Endothelial cell of umbilical vein (primary cell): ENCODE measurements around the gene NEB.

ENCODE experiments used
- EZH2 ChIP-seq: IDR thresholded peaks from 2 replicates; pipeline ENCODE4 v1.6.1; 2012; ENCODE audit warnings: borderline replicate concordance, low read depth, mild to moderate bottlenecking, moderate library complexity, low read length, inconsistent platforms; ENCODE audit not compliant: severe bottlenecking
- FOS ChIP-seq: IDR thresholded peaks from 2 replicates; pipeline ENCODE4 v1.6.1; 2011; ENCODE audit warnings: mild to moderate bottlenecking, low read length, moderate library complexity, borderline replicate concordance; ENCODE audit not compliant: insufficient read depth
- GATA2 ChIP-seq: IDR thresholded peaks from 2 replicates; pipeline ENCODE4 v1.7.0; 2011; ENCODE audit warnings: low read depth, mild to moderate bottlenecking, moderate library complexity, mixed read lengths, low read length; ENCODE audit not compliant: insufficient read length, insufficient read depth
- JUN ChIP-seq: IDR thresholded peaks from 2 replicates; pipeline ENCODE4 v1.6.1; 2011; ENCODE audit warnings: borderline replicate concordance, low read depth; ENCODE audit not compliant: insufficient read length, insufficient read depth
- MYC ChIP-seq: IDR thresholded peaks from one replicate; pipeline ENCODE4 v1.6.1; 2011; ENCODE audit warnings: mild to moderate bottlenecking, low read depth, low read length
- POLR2A ChIP-seq: IDR thresholded peaks from 2 replicates; pipeline ENCODE4 v1.6.1; 2012; ENCODE audit warnings: low read depth, mild to moderate bottlenecking, control low read depth, low read length
- POLR2AphosphoS5 ChIP-seq: IDR thresholded peaks from 2 replicates; pipeline ENCODE4 v1.6.1; 2012; ENCODE audit warnings: low read depth, mild to moderate bottlenecking, control low read depth, low read length, moderate library complexity; ENCODE audit not compliant: insufficient read depth
- TF ChIP-seq, protein P1 (sequence below), 2 donors: IDR thresholded peaks; 1 replicate in 1 of 2; 2 replicates in 1 of 2; pipeline ENCODE4 v1.5.1; 2011; ENCODE audit warnings: low read length in 2 of 2, mild to moderate bottlenecking in 2 of 2, moderate library complexity in 2 of 2, control low read depth in 1 of 2, inconsistent platforms in 1 of 2, low read depth in 1 of 2; ENCODE audit not compliant: insufficient read depth in 1 of 2; ENCODE audit errors: extremely low read depth in 1 of 2
- TF ChIP-seq, protein P2 (sequence below): IDR thresholded peaks from 2 replicates; pipeline ENCODE4 v1.6.1; 2011; ENCODE audit not compliant: insufficient read depth, insufficient read length

DNA sequence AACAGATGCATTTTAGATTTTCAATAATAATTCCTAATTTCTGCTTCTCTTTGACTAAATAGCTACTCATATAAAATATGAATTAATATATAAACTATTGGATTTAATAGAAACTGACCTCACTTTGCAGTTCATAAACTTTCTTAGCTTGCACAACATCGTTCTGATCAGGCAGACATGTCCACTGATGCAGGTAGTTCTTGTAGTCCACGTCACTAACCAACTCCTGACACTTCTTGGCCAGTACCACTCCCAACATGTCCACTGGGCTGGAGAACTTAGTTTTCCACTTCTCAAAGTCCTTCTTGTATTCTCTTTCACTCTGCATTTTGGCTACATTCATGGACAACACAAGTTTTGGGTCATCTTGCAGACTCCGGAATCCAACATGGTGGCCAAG is 83.8 kb downstream of the NEB start:
- TF ChIP-seq, protein P1, sequence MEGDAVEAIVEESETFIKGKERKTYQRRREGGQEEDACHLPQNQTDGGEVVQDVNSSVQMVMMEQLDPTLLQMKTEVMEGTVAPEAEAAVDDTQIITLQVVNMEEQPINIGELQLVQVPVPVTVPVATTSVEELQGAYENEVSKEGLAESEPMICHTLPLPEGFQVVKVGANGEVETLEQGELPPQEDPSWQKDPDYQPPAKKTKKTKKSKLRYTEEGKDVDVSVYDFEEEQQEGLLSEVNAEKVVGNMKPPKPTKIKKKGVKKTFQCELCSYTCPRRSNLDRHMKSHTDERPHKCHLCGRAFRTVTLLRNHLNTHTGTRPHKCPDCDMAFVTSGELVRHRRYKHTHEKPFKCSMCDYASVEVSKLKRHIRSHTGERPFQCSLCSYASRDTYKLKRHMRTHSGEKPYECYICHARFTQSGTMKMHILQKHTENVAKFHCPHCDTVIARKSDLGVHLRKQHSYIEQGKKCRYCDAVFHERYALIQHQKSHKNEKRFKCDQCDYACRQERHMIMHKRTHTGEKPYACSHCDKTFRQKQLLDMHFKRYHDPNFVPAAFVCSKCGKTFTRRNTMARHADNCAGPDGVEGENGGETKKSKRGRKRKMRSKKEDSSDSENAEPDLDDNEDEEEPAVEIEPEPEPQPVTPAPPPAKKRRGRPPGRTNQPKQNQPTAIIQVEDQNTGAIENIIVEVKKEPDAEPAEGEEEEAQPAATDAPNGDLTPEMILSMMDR (IDR thresholded peaks at IDR 0.05; ENCODE audit: extremely low read depth in 1 of 2, insufficient read depth in 1 of 2, low read depth in 1 of 2, low read length in 2 of 2) = no peak
- TF ChIP-seq POLR2A (no peak), POLR2AphosphoS5 (no peak), MYC (no peak), EZH2 (no peak), JUN (no peak), FOS (no peak), GATA2 (no peak)
- TF ChIP-seq, protein P2, sequence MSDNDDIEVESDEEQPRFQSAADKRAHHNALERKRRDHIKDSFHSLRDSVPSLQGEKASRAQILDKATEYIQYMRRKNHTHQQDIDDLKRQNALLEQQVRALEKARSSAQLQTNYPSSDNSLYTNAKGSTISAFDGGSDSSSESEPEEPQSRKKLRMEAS = no peak
